ENCODE measurements around the gene HOXA4. TPM values are rescaled to one million over a fixed set of nuclear protein-coding genes. Genes with fewer than 3 reads are reported as not detected.

HOXA4 gene
- total RNA-seq, 1 donor from 2014 or later = 2.1 TPM

GRCh38 chr7:27154901-27155815, 24.6 kb upstream of the HOXA4 start:
- H3K27ac ChIP-seq = peak overlapping the region in 1 of 2 donors; percentile 73
- peak in 1 of 2 donors; percentile 64 for DNase-seq (ENCODE audit: low spot score in 2 of 2)
- no peaks in the 10 kb centered on the region for H3K9me3 ChIP-seq
- intact Hi-C loops (cut with DNase I) = loop anchor here (5.0 kb wide), 1 partner anchor 1298 kb away; no protein-coding TSS in a partner anchor
- TF ChIP-seq, protein P1, sequence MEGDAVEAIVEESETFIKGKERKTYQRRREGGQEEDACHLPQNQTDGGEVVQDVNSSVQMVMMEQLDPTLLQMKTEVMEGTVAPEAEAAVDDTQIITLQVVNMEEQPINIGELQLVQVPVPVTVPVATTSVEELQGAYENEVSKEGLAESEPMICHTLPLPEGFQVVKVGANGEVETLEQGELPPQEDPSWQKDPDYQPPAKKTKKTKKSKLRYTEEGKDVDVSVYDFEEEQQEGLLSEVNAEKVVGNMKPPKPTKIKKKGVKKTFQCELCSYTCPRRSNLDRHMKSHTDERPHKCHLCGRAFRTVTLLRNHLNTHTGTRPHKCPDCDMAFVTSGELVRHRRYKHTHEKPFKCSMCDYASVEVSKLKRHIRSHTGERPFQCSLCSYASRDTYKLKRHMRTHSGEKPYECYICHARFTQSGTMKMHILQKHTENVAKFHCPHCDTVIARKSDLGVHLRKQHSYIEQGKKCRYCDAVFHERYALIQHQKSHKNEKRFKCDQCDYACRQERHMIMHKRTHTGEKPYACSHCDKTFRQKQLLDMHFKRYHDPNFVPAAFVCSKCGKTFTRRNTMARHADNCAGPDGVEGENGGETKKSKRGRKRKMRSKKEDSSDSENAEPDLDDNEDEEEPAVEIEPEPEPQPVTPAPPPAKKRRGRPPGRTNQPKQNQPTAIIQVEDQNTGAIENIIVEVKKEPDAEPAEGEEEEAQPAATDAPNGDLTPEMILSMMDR (IDR thresholded peaks at IDR 0.05) = no peak
- no peaks in the 10 kb centered on the region for H3K27me3 ChIP-seq
- peak overlapping the region; percentile 64 to 82 for H3K4me3 ChIP-seq
- peaks cover 3 to 20% of the 10 kb centered on the region in 2 donors for H3K4me1 ChIP-seq
- H3K36me3 ChIP-seq = no peaks in the 10 kb centered on the region

GRCh38 chr7:27154369-27154768, 23.8 kb upstream of the HOXA4 start:
- Histone ChIP-seq H3K27me3 (no peaks in the 10 kb centered on the region), H3K4me1 (peaks cover 3 to 28% of the 10 kb centered on the region in 2 donors), H3K4me3 (no peak overlapping the region), H3K9me3 (no peaks in the 10 kb centered on the region), H3K36me3 (no peaks in the 10 kb centered on the region), H3K27ac (no peak overlapping the region)
- TF ChIP-seq, protein P1 (IDR thresholded peaks at IDR 0.05) = no peak
- peak in 1 of 2 donors; percentile 41 for DNase-seq (ENCODE audit: low spot score in 2 of 2)
- intact Hi-C loops (cut with DNase I) = no loop called here

GRCh38 chr7:27153526-27153925, 23.0 kb upstream of the HOXA4 start:
- peak in 1 of 2 donors; percentile 45 for DNase-seq (ENCODE audit: low spot score in 2 of 2)
- Histone ChIP-seq H3K27me3 (no peaks in the 10 kb centered on the region), H3K27ac (no peak overlapping the region), H3K36me3 (no peaks in the 10 kb centered on the region), H3K4me3 (no peak overlapping the region), H3K9me3 (no peaks in the 10 kb centered on the region), H3K4me1 (peaks cover 3 to 33% of the 10 kb centered on the region in 2 donors)
- intact Hi-C loops (cut with DNase I) = no loop called here
- TF ChIP-seq, protein P1 (IDR thresholded peaks at IDR 0.05) = no peak

DNA sequence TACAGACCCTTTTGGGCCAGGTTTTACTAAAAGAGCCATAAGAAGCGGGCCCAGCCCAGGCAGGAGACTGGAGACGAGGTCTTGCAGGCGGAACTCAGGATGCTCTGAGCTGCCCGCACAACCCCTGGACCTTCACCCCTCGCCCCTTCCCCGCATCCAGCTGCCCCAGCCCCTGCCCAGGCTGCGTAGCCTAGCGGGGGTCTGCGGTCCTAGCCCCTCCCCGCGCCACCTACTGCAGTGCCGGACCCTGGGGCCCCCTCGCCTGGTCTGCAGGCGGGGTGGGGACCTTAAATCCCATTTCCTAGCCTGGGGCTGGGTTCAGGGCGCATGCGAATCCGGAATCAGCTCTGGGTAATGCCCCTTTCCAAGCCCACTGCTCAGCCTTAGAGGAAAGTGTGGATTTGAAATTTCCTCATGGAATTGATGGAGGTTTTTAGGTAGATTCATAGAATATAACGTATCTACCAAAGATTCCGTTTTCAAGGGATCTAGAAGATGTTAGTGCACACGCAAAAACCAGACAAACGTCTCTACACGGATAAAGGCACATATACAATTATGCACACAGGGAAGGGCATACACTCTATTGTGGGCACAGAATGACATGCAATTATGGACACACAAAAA, 22.4 kb upstream of the HOXA4 start:
- intact Hi-C loops (cut with DNase I) = no loop called here
- Histone ChIP-seq H3K4me3 (peak overlapping the region; percentile 68 to 69), H3K27ac (peak overlapping the region; percentile 83 to 88), H3K4me1 (peaks cover 3 to 33% of the 10 kb centered on the region in 2 donors), H3K36me3 (no peaks in the 10 kb centered on the region), H3K27me3 (no peaks in the 10 kb centered on the region), H3K9me3 (no peaks in the 10 kb centered on the region)
- no peak for DNase-seq (ENCODE audit: low spot score in 2 of 2)
- TF ChIP-seq, protein P1 (IDR thresholded peaks at IDR 0.05) = no peak

- intact Hi-C loops (cut with DNase I) = no loop called here
- H3K4me1 ChIP-seq = peaks cover 3 to 36% of the 10 kb centered on the region in 2 donors
- no peaks in the 10 kb centered on the region for H3K27me3 ChIP-seq
- peak within 1 kb of the TSS; percentile 68 to 69 for H3K4me3 ChIP-seq
- no peaks in the 10 kb centered on the region for H3K36me3 ChIP-seq
- H3K9me3 ChIP-seq = no peaks in the 10 kb centered on the region
- TF ChIP-seq, protein P1 (IDR thresholded peaks at IDR 0.05) = no peak
- peak within 1 kb of the TSS; percentile 83 to 88 for H3K27ac ChIP-seq
- peak in 1 of 2 donors; percentile 80 for DNase-seq (ENCODE audit: low spot score in 2 of 2)
Measured at GRCh38 chr7:27151931-27152815, 21.6 kb upstream of the HOXA4 start, which contains the start of gene HOXA3. HOXA3 (minus strand) TSS chr7:27152583; CDS start chr7:27110640, 41,943 bp downstream.
